NCI-H1694 (cell line): ENCODE measurements around the gene FMO4.
A peak's percentile ranks its signal among the peaks of the same experiment; 100 is the strongest.
"Not testable (repeated sequence)": the region's sequence is repeated elsewhere in the genome, so short reads cannot be mapped to it uniquely, and the experiment has no call there.

Experiments used
- DNase-seq: peaks from one replicate; lab custom pipeline; 2025; lab: John Stamatoyannopoulos, UW

The FMO4 gene

DNA sequence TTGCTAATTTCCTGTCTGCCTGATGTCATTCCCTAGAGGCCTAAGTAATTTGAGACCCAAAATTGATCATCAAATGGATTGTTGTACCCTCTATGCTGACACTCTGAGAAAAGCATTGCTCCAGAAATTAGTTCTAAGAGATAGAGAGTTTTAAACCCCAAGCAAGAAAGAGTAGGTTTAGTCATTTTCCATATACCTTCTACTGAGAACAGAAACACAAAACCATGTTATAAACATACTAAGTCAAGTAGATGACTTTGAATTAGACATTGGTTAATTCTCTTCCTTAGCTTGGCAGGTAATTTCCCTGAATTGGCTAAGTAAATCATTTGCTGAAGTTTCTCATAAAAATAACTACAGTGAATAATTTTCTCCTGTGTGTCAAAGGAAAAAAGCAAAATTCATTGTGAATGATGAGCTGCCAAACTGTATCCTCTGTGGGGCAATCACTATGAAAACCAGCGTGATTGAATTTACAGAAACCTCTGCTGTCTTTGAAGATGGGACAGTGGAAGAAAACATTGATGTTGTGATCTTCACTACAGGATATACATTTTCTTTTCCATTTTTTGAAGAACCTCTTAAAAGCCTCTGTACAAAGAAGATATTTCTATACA is 20.1 kb downstream of the FMO4 start:
- DNase-seq = no peak

DNA sequence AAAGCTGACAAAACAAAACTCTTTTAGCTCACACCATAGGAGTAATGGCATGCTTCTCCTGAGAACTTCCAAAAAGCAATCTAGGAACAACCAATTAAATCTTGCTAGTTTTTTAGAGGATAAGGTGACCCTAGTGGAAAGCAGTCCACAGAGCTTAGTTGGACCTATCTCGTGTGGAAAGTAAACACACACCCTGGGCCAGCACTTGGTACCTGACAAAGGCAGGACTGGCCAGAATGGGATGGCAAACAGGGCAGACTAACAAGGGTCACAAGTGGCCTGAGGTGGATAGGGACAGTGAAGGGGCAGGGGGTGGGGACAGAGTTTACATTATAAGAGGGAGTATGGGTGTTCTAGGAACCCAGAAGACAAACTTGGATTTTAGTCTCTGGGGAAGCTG is 22.0 kb downstream of the FMO4 start:
- no peak for DNase-seq

DNA sequence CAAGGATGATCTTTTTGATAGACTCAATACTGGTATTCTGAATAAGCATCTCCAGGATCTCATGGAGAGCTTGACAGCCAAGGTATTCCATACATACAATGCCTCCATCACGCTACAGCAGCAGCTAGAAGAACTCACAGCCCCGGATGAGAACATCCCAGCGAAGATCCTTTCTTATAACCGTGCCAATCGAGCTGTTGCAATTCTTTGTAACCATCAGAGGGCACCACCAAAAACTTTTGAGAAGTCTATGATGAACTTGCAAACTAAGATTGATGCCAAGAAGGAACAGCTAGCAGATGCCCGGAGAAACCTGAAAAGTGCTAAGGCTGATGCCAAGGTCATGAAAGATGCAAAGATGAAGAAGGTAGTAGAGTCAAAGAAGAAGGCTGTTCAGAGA is 25.4 kb downstream of the FMO4 start:
- not testable (repeated sequence) for DNase-seq

DNA sequence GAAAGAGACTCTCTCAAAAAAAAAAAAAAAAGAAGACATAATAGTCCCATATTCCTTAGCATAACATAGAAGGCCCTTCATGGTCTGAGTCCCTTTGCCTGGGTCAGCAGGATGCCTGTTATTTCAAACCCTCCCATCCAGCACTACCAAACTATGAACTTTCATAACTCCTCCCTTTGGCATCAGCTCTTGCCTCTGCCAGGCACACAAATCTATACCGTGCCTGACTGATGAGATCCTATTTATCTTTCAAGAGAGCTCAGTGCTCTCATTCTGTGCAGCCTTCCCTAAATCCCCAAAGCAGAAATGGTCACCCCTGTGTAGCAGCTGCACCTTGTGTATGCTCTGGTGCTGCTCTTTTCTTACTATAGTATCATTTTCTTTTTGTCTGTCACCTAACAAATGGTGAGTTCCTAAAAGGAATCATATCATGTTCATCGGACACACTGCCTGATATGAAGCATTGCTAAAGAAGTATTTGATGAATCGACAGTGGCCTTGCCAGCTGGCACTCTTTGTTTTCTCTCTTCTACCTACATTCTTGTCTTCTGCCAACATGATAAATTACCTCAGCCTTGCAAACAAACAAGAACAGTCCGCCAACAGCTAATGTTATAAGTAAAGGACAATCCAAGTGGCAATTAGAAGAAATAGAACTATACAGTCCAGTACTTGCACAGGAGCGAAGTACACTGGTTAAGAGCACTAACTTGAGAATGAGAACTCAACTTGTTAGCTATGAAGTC is 29.9 kb downstream of the FMO4 start:
- DNase-seq = no peak

DNA sequence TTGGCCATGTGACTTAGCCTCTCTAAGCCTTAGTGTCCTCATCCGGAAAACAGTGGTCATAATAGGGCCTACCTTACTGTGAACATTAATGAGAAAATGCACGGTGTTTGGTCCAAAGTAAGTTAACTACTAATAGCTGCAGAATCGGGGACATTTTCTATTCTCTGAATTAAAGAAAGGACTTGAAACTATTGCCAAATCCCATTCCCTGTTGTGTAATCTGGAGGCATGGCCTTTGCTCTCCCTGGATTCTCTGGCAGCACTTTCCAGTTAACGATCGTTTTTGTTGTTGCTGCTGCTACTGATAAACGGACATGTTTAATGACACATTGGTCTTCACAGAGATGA is 30.5 kb downstream of the FMO4 start:
- DNase-seq = no peak

DNA sequence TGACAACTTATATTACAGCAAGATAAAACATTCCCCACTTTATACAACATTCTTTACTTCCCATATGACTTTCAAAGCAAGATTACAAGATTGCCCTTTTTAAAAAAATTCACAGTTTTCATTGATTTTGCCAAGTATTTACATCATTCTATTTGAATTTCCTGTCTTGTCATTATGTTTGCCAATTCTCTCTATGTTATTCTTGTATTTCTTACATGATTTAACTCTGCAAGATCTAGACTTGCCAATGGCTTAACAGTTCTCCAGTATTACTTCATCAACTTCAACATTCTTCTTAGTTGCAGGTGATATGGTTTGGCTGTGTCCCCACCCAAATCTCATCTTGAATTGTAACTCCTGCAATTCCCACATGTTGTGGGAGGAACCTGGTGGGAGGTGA is 31.6 kb downstream of the FMO4 start:
- DNase-seq = no peak

DNA sequence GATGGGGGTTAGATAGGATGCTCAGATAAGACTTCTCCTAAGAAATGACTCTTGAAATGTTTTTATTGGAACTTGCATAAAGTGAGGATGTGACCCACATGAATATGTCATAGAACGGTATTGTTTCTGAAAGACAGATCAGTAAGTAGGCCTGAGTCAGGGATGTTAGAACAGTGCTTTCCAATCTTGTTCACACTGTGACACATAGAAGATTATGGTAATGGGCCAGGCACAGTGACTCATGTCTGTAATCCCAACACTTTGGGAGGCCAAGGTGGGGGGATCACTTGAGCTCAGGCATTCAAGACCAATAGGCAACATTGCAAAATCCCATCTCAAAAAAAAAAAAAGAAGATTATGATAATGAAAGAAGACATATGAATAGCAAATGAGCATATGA is 32.9 kb downstream of the FMO4 start:
- no peak for DNase-seq

DNA sequence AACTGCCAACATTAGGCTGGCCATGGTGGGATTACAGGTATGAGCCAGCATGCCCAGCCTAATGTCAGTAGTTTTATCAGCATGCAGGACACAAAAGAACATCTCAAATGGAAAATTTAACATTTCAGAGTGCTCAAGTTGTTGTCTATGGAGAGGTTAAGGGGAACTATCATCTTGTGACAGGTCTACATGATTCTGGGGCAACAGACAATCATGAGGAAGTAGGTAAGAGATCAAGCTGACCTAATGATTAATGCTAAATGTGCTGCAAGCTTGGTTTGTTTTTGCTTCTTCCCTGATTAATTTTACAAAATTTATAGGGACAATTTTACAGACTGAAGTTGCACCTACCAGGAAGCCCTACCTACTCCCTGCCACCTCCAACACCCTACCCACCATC is 36.6 kb downstream of the FMO4 start:
- DNase-seq = no peak

DNA sequence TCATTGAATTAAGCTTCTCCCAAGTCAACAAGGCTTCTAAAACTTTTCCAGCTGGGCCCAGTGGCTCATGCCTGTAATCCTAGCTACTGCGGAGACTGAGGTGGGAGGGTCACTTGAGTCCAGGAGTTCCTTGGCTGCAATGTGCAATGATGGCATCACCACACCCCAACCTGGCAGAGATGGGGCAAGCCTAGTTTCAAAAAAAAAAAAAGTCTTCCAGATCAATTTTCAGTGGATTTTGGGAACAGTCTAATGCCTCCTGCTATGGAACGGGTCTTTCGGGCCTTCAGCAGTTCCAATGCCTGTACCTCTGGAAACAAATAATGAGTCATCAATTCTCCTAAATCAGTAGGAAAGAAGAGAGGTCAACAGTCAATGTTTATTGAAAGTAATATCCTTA is 38.0 kb downstream of the FMO4 start:
- no peak for DNase-seq

DNA sequence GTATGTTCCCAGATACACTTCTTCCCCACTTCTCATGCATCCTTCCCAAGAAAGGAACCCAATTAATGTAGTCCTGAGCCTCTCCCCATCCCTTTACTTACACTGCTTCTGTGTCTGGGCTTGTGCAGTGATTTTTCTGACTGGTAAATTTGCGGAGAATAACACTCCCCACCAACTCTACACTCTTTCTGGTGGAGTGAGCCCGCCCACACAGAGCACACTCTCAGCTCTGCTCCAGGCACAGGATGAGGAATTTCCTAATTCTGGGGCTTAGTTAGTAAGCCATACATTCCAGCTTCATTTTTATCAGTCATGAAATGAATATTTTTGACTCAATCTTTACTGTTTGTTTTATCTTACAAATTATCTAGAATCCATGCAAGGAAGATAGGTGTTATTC is 38.6 kb downstream of the FMO4 start:
- no peak for DNase-seq

DNA sequence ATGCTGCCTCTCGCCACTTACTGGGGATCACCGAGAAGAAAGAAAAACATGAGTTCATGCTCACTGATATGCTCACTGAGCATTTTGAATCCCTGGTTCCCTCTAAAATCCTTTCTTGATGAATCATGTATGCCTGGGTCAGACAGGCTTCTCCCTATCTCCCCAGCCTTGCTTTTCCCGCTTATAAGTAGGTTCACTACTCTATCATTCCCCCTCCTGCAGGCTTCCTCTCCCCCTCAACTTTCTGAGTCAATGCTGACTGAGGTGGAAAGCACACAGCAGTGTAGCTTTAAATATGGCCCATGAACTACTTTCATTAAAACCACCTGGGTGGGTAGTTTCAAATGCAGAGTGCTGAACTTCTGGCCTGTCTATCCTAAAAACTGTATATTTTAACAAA is 41.7 kb downstream of the FMO4 start:
- no peak for DNase-seq

DNA sequence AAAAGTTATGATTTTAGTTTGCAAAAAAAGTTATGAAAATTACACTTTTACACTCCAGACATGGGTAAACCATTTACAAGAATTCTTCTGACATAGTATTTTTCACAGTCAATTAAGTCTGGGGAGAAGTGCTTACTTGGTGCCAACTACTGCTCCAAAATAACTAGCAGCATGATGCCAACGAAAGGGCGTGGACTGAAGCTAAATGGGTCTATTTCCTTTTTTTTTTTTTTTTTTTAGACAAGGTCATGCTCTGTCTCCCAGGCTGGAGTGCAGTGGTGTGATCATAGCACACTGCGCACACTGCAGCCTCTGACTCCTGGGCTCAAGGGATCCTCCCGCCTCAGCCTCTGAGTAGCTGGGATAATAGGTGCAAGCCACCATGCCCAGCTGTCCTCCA is 43.2 kb downstream of the FMO4 start:
- DNase-seq = no peak

DNA sequence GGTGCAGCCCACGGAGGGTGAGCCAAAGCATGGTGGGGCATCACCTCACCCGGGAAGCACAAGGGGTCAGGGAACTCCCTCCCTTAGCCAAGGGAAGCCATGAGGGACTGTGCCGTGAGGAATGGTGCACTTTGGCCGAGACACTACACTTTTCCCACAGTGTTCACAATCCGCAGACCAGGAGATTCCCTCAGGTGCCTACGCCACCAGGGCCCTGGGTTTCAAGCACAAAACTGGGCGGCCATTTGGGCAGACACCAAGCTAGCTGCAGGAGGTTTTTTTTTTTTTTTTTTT is 45.3 kb downstream of the FMO4 start:
- DNase-seq = not testable (repeated sequence)

DNA sequence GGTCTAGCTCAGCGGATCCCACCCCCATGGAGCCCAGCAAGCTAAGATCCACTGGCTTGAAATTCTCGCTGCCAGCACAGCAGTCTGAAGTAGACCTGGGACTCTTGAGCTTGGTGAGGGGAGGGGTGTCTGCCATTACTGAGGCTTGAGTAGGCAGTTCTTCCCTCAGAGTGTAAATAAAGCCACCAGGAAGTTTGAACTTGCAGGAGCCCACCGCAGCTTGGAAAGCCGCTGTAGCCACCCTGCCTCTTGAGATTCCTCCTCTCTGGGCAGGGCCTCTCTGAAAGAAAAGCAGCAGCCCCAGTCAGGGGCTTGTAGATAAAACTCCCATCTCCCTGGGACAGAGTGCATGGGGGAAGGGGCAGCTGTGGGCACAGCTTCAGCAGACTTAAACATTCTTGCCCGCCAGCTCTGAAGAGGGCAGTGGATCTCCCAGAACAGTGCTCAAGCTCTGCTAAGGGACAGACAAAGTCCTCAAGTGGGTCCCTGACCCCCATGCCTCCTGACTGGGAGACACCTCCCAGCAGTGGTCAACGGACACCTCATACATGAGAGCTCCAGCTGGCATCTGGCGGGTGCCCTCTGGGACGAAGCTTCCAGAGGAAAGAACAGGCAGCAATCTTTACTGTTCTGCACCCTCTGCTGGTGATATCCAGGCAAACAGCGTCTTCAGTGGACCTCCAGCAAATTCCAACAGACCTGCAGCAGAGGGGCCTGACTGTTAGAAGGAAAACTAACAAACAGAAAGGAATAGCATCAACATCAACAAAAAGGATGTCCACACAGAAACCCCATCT is 45.9 kb downstream of the FMO4 start:
- not testable (repeated sequence) for DNase-seq

DNA sequence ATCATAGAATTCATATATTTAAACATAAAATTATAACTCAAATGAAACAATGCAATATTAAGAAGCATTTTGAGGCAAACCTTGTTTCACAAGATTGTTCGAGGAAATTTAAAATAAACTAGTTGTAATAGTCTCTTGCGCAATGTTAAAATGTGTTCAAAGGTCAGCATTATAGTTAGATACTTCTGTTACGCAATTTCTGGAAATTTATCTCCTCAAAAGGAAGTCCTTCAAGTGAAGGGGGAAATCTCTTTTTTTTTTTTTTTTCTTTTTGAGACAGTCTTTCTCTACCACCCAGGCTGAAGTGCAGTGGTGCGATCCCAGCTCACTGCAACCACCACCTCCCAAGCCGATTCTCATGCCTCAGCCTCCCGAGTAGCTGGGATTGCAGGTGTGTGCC is 52.1 kb downstream of the FMO4 start:
- no peak for DNase-seq

DNA sequence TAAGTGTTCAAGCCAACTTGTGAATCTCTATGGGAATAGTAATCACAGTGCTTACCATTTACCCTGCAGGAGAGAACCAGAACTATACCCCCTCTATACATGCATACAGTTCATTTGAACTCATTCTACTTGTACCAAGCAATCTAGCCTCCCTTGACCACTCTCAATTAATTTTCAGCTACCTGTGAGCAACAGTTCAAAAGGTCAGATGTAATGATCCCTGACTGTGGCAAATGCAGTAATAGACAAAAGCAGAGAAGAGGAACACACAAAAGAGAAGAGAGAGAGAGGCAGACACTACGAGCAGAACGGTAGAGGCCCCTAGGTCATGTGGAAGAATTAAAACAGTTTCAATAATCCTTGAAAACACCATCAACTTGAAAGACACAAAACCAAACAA is 52.8 kb downstream of the FMO4 start:
- DNase-seq = no peak

DNA sequence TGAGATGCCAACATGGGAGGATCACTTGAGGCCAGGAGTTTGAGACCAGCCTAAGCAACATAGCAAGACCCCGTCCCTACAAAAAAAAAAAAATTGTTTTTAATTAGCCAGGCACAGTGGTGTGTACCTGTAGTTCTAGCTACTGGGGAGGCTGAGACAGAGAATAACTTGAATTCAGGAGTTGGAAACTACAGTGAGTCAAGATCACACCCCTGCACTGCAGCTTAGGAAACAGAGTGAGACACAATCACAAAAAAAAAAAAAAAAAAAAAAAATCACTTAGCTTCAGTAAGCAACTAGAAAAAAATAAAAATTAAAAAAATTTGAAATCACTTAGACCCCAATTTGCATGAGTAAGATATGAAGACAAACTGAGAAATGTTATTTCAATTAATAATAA is 53.5 kb downstream of the FMO4 start:
- no peak for DNase-seq

DNA sequence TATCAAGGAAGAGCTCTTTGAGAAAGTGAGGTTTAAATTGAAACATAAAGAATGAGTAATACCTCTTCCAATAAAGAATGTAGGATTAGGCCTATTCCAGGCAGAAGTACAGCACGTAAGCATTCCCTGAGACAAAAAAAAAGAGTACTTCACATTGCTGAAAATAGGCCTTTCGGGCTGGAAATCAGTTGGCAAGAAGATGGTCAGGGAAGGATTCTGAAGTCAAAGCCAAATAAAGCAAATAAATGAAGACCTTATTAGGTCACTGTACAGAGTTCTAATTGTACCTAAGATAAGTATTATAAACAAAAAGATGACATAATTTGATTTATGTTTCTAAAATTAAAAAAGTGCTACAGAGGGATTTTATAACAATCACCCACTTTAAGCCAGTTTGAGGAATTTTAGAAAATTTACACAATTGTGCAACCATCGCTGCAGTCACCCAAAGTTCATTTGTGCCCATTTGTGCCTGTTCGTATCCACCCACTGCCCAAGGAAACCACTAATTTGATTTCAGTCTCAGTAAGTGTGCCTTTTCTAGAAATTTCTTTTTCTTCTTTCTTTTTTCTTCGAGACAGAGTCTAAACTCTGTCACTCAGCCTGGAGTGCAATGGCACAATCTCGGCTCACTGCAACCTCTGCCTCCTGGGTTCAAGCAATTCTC is 58.6 kb downstream of the FMO4 start:
- DNase-seq = no peak

DNA sequence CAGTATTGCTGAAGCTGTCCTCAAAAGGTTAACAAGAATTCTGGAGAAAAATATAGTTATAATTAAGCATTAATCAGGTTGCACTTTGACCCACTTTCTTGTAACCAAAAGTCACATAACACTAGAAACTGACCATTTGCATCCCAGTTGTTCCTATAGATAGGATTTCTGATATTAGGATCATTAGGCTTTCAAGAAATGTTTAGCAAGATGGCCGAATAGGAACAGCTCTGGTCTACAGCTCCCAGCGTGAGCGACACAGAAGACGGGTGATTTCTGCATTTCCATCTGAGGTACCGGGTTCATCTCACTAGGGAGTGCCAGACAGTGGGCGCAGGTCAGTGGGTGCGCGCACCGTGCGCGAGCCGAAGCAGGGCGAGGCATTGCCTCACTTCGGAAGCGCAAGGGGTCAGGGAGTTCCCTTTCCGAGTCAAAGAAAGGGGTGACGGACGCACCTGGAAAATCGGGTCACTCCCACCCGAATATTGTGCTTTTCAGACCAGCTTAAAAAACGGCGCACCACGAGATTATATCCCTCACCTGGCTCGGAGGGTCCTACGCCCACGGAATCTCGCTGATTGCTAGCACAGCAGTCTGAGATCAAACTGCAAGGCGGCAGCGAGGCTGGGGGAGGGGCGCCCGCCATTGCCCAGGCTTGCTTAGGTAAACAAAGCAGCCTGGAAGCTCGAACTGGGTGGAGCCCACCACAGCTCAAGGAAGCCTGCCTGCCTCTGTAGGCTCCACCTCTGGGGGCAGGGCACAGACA is 59.6 kb downstream of the FMO4 start:
- DNase-seq = peak; percentile 3

DNA sequence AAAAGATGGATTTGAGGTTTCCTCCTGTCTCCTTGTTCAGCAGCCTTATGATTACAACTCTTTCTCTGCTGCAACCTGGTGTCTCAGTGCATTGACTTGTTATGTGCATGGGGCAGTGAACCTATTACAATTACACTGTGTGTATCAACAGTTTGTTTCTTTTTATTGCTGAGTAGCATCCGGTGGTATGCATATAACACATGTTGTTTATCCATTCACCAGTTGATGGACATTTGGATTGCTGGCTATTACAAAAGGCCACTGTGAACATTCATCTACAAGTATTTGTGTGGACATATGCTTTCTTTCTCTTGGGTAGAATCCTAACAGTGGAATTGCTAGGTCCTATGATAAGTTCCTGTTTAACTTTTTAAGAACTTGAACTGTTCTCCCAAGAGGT is 65.9 kb downstream of the FMO4 start:
- DNase-seq = no peak

DNA sequence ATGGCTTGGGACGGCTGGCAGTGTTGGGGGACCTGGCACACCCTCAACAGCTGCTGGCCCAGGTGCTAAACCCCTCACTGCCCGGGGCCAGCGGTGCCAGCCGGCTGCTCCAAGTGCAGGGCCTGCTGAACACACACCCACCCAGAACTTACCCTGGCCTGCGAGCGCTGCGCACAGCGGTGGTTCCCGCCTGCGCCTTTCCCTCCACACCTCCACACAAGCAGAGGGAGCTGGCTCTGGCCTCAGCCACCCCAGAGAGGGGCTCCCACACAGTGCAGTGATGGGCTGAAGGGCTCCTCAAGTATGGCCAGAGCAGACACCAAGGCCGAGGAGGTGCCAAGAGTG is 67.9 kb downstream of the FMO4 start:
- no peak for DNase-seq

DNA sequence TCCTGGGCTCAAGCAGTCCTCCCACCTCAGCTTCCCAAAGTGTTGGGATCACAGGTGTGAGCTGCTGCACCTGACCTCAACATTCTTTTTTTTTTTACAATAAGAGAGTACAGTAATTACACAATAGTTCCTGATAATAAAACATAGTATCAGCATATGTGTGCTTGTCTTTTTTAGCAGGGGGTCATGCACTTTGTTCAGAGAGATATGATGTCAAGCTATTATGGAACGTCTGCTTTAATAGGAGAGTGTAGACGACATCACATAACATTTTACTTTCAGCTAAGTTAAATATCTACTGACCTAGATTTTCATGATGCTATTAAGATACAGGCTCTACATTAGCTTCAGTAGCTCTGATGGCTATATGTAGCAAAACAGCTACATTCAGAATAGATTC is 70.5 kb downstream of the FMO4 start:
- no peak for DNase-seq
